ENCODE results near the gene MAPK9. TPM values are rescaled to one million over a fixed set of nuclear protein-coding genes. Genes with fewer than 3 reads are reported as not detected.

Gene MAPK9
- total RNA-seq, 1 experiment from 2014 or later = 43.4 TPM

DNA sequence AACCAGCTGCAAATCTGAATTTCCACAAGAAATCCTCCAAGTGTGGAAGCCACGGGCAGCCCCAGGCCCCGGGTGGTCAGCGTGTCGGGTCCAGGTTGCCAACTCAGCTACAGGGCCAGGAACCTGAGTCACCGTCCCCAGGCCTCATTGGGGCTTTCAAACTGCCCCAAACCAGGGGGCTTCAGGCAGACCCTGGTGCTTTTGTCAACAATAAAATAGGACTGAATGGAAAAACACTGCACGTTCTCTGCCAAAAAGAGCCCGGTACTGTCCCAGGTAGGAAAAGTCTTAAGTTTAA is 37.2 kb upstream of the MAPK9 start:
- POLR2A ChIA-PET = no interaction called here
- no peak overlapping the region for H3K4me2 ChIP-seq (ENCODE audit: low read length)
- BruUV-seq (replicated peaks) = no TSS peak

More for the DNA sequence above, 37.2 kb upstream of the MAPK9 start:
- Histone ChIP-seq H3K9me3 (ENCODE audit: control insufficient read depth in 1 of 2, insufficient read depth in 1 of 2, low read depth in 1 of 2, low read length in 2 of 2) (no peaks in the 10 kb centered on the region), H4K20me1 (ENCODE audit: insufficient read depth) (no peaks in the 10 kb centered on the region), H3K9me2 (ENCODE audit: insufficient read depth) (no peaks in the 10 kb centered on the region), H3K4me1 (ENCODE audit: control insufficient read depth in 1 of 2, insufficient read depth in 2 of 2, low read length in 2 of 2) (peaks cover 39 to 51% of the 10 kb centered on the region in 2 experiments), H3K27me3 (ENCODE audit: insufficient read depth, low read length) (no peaks in the 10 kb centered on the region), H3K79me2 (ENCODE audit: insufficient read depth, low read length) (no peaks in the 10 kb centered on the region), H3K36me3 (ENCODE audit: control insufficient read depth in 1 of 2, insufficient read depth in 2 of 2, low read length in 2 of 2) (peaks cover 0 to 5% of the 10 kb centered on the region in 2 experiments; a peak in 1 of 4 replicates), H2AFZ (ENCODE audit: low read depth, low read length, poor library complexity, severe bottlenecking) (no peak overlapping the region), H3K4me3 (replicated peaks in 1 of 2; ENCODE audit: low read depth in 1 of 2, low read length in 2 of 2) (no peak overlapping the region), H3K27ac (ENCODE audit: low read depth, low read length) (no peak overlapping the region), H3K9ac (ENCODE audit: low read length) (no peak overlapping the region)
- TF ChIP-seq RAD21 (IDR thresholded peaks at IDR 0.05; ENCODE audit: low read depth) = no peak
- TF ChIP-seq POLR2A (IDR thresholded peaks at IDR 0.05; ENCODE audit: borderline replicate concordance, extremely low read depth, insufficient read depth, insufficient read length) = no peak
- TF ChIP-seq, protein P1, sequence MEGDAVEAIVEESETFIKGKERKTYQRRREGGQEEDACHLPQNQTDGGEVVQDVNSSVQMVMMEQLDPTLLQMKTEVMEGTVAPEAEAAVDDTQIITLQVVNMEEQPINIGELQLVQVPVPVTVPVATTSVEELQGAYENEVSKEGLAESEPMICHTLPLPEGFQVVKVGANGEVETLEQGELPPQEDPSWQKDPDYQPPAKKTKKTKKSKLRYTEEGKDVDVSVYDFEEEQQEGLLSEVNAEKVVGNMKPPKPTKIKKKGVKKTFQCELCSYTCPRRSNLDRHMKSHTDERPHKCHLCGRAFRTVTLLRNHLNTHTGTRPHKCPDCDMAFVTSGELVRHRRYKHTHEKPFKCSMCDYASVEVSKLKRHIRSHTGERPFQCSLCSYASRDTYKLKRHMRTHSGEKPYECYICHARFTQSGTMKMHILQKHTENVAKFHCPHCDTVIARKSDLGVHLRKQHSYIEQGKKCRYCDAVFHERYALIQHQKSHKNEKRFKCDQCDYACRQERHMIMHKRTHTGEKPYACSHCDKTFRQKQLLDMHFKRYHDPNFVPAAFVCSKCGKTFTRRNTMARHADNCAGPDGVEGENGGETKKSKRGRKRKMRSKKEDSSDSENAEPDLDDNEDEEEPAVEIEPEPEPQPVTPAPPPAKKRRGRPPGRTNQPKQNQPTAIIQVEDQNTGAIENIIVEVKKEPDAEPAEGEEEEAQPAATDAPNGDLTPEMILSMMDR (IDR thresholded peaks at IDR 0.05 in 2 of 3, conservative IDR thresholded peaks at IDR 0.05 in 1 of 3; ENCODE audit: borderline replicate concordance in 1 of 3, insufficient read depth in 1 of 3, low read depth in 2 of 3, low read length in 2 of 3) = no peak
- no peak for TF ChIP-seq TCF7L2 (IDR thresholded peaks at IDR 0.05; ENCODE audit: borderline replicate concordance, extremely low read depth, insufficient read depth, insufficient read length)
- no peak for TF ChIP-seq SIN3A (IDR thresholded peaks at IDR 0.05; ENCODE audit: low read depth)
- TF ChIP-seq CEBPB (IDR thresholded peaks at IDR 0.05; ENCODE audit: low read depth) = no peak
- no peak for TF ChIP-seq EZH2phosphoT487 (IDR thresholded peaks at IDR 0.05; ENCODE audit: borderline replicate concordance)
- TF ChIP-seq ELF1 (IDR thresholded peaks at IDR 0.05; ENCODE audit: borderline replicate concordance, low read depth) = no peak
- TF ChIP-seq, protein P2, sequence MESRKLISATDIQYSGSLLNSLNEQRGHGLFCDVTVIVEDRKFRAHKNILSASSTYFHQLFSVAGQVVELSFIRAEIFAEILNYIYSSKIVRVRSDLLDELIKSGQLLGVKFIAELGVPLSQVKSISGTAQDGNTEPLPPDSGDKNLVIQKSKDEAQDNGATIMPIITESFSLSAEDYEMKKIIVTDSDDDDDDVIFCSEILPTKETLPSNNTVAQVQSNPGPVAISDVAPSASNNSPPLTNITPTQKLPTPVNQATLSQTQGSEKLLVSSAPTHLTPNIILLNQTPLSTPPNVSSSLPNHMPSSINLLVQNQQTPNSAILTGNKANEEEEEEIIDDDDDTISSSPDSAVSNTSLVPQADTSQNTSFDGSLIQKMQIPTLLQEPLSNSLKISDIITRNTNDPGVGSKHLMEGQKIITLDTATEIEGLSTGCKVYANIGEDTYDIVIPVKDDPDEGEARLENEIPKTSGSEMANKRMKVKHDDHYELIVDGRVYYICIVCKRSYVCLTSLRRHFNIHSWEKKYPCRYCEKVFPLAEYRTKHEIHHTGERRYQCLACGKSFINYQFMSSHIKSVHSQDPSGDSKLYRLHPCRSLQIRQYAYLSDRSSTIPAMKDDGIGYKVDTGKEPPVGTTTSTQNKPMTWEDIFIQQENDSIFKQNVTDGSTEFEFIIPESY (IDR thresholded peaks at IDR 0.05; ENCODE audit: extremely low read depth, insufficient replicate concordance, low read length) = no peak
- no peak for TF ChIP-seq ZFX (IDR thresholded peaks at IDR 0.05)
- TF ChIP-seq YY1 (IDR thresholded peaks at IDR 0.05; ENCODE audit: extremely low read depth, insufficient replicate concordance, low read depth, low read length) = no peak
- TF ChIP-seq, protein P3, sequence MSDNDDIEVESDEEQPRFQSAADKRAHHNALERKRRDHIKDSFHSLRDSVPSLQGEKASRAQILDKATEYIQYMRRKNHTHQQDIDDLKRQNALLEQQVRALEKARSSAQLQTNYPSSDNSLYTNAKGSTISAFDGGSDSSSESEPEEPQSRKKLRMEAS (IDR thresholded peaks at IDR 0.05) = no peak
- TF ChIP-seq EGR1 (IDR thresholded peaks at IDR 0.05; ENCODE audit: low read depth) = no peak
- TF ChIP-seq ZNF274 (IDR thresholded peaks at IDR 0.05; ENCODE audit: low read depth, low read length) = no peak
- TF ChIP-seq SP1 (IDR thresholded peaks at IDR 0.05; ENCODE audit: low read depth) = no peak
- ChIA-PET RAD21 (ENCODE audit: low non-redundant PET in 1 of 2, low total read pairs in 2 of 2, uncharacterized antibody in 2 of 2, unreplicated experiment in 2 of 2) (interaction anchor here (1.3 to 1.4 kb wide), 3 partner anchors 14 to 36 kb away, joined by 4 to 7 read pairs (median 5); no protein-coding TSS in a partner anchor), CTCF (interaction anchor here (0.6 to 2.0 kb wide), 28 partner anchors 9 to 390 kb away, joined by 3 to 31 read pairs (median 4); partner anchors contain the start of genes GFPT2 and RASGEF1C)
- DNase-seq (ENCODE audit: low read depth, low spot score) = no peak
- intact Hi-C loops (cut with micrococcal nuclease) = loop anchor here (2.0 kb wide), 1 partner anchor 202 kb away; no protein-coding TSS in a partner anchor
- no peak for ATAC-seq

All from HCT116 (cell line).